Epithelial cell of proximal tubule (primary cell): ENCODE results near the gene MN1. TPM values are rescaled to one million over a fixed set of nuclear protein-coding genes. Genes with fewer than 3 reads are reported as not detected.

Source experiments
- DNase-seq: peaks from one replicate; pipeline ENCODE4 v3.0.0-alpha.2; 2011; ENCODE audit warnings: low read depth
- H3K4me3 ChIP-seq: 2 replicates; pipeline ENCODE4 v1.5.1; 2011; ENCODE audit warnings: low read depth, mild to moderate bottlenecking, low read length
- total RNA-seq: library from RNA; depleted of rRNA; stranded (reverse); fragments of >200 nt; gene quantifications from 2 replicates; pipeline ENCODE4 v1.2.3, GENCODE V29; 2015
- TF ChIP-seq, protein P1 (sequence below): conservative IDR thresholded peaks from 2 replicates; pipeline ENCODE4 v1.5.1; 2012; ENCODE audit warnings: low read depth, mild to moderate bottlenecking, low read length

MN1 gene
- total RNA-seq, 1 donor from 2014 or later: 0.06 TPM

DNA sequence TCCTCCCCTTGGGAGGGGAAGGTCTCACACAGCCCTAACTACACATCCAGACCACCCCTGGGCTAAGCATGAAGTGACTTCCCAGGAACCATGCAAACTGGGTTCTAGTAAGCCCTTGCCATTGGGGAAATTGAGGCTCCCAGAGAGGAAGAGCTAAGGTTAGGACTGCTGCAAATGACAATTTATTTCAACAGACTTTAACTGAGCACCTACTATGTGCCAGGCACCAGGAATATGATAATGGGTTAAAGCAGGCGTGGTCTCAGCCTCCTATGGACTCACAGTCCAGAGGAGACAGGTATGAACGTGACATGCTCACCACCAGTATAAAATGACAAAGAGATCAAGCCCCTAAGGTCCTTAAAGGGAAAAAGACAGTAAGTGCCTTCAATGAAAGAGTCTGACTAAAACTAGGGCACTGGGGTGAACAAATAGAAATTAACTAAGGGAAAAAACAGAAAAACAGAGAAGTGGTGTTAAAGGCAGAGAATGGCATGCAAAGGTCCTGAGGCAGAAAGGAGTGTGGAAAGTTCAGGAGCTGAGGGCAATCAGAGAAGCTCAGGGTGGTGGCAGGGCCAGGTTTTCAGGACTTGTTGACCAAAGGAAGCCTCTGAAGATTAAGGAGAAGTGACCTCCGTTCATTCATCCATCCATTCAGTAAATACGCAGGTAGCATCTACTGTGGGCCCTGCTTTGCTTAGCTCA, 14.4 kb upstream of the MN1 start:
- H3K4me3 ChIP-seq: no peak overlapping the region
- TF ChIP-seq, protein P1, sequence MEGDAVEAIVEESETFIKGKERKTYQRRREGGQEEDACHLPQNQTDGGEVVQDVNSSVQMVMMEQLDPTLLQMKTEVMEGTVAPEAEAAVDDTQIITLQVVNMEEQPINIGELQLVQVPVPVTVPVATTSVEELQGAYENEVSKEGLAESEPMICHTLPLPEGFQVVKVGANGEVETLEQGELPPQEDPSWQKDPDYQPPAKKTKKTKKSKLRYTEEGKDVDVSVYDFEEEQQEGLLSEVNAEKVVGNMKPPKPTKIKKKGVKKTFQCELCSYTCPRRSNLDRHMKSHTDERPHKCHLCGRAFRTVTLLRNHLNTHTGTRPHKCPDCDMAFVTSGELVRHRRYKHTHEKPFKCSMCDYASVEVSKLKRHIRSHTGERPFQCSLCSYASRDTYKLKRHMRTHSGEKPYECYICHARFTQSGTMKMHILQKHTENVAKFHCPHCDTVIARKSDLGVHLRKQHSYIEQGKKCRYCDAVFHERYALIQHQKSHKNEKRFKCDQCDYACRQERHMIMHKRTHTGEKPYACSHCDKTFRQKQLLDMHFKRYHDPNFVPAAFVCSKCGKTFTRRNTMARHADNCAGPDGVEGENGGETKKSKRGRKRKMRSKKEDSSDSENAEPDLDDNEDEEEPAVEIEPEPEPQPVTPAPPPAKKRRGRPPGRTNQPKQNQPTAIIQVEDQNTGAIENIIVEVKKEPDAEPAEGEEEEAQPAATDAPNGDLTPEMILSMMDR: no peak

DNA sequence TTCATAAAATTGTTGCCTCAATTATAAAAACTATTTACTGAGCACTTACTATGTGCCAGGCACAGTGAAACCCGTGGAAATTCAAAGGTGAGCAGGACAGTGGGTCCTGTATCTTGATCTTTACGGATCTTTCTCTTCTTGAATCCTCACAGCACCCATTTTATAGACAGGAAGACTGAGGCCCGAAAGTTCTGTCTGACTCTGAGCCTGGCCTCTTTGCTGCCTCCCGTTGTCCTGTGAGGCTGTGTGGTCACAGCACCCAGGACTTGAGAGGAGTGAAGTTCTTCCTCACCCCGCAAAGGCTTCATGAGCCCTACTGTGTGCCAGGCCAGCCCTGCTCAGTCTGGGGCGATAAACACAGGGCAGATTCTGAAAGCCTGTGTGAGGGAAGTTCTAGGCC, 13.4 kb upstream of the MN1 start:
- no peak overlapping the region for H3K4me3 ChIP-seq
- no peak for DNase-seq
- TF ChIP-seq, protein P1: no peak

More for the DNA sequence above, 14.4 kb upstream of the MN1 start:
- DNase-seq: no peak

DNA sequence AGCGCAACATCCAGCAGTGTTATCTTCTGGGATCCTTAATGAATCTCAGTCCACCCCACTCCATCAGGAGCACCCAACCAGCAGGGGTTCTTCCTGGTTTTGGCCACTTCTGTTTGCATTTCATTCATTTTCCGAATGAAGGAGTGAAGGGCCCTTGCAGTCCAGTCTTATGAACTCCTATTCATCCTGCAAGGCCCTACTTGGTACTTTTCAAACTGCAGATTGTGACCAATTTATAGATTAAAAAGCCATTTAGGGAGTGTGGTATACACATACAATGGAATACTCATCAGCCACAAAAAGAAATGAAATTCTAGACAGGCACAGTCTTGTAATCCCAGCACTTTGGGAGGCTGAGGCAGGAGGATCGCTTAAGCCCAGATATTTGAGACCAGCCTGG, 10.2 kb upstream of the MN1 start:
- no peak overlapping the region for H3K4me3 ChIP-seq
- TF ChIP-seq, protein P1: no peak
- DNase-seq: no peak

DNA sequence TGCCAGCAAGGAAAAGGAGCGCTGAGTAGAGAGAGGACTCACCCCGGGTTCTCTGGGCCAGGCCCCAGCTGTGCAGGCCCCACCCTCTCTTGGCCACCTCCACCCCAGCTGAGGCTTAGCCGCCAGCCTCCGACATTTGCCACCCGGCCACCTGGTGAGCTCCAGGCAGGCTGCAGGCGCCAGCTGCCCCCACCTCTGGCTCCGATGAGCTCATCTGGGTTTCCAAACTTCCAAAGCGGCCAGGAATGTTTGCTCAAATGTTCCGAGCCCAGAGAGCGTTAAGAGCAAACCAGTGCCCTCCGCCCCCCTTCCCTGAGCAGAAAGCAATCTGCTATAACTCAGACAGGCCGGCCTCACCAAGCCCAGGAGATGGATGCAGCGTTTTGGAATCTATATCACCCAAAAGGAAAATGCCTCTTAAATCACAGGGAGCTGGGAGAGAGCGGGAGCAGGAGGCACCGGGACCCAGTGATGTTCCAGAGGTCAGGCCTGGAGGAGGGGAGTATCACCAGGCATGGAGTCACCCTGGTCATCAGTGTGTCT, 9.1 kb upstream of the MN1 start:
- DNase-seq: no peak
- H3K4me3 ChIP-seq: no peak overlapping the region
- TF ChIP-seq, protein P1: no peak

DNA sequence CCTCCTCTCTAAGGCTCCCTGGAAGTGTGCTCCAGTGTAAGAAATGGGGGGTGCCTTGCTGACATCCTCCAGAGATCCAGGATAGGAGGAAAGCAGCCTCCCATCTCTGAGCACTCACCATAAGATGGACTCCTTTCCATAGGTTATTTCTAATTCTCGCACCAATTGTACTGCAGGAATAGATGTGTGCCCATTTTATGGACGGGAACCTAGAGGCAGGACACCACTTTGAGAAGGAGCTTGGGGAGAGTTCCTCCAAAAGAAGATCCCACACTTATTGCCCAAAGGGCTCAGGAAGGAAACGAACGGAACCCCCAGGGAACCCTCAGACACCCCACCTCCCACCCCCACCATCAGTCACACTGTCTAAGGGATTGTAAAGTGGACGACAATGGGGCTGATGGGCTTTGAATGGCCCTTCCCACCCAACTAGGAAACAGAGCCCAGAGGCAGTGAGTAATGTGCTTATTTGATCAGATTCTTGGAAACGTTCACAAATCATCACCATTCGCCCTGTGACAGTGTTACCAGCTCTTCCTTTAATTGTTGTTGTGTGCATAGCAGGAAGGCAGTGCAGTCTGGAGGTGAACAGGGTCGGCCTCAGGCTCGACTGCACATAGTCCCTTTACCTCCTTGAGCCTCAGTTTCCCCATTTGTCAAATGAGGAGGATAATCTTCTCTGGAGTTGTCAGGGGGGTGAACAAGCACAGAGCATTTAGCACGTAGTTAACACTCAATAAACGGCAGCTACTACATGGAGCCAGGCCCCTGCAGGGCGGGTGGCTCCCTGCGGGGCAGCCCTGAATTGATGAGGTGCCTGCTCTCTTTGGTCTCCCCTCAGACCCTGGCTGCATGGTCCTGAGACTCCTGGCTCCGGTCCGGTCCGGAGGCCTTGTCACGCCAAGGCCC, 8.4 kb upstream of the MN1 start:
- DNase-seq: no peak
- TF ChIP-seq, protein P1: no peak
- H3K4me3 ChIP-seq: no peak overlapping the region

DNA sequence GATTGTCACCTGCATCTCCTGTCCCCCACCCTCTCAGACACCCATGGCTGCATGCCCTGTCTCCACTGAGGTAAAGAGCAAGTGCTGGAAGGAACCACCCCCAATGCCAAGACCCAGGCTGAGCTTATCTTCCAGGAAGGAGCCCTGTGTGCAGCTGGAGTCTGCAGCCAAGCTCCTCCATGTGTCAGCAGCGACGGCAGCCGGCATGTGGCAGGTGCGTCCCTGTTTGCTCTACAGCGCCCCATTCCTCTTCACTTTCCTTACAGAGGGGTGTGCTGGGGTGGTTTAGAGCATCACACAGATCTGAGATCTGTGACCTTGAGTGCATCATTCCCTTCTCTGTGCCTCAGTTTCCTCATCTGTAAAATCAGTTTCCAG, 7.7 kb upstream of the MN1 start:
- no peak for DNase-seq
- no peak overlapping the region for H3K4me3 ChIP-seq
- TF ChIP-seq, protein P1: no peak
